SJSA1 (cell line): ENCODE data around the gene CLEC2A. TPM values are rescaled to one million over a fixed set of nuclear protein-coding genes. Genes with fewer than 3 reads are reported as not detected.
A peak's percentile ranks its signal among the peaks of the same experiment; 100 is the strongest.
"Not testable (repeated sequence)": the region's sequence is repeated elsewhere in the genome, so short reads cannot be mapped to it uniquely, and the experiment has no call there.

ENCODE experiments used
- DNase-seq, 2 experiments: peaks; one replicate each; pipeline ENCODE4 v3.0.0-alpha.2; 2015 to 2020; ENCODE audit warnings: low spot score in 2 of 2, low read depth in 1 of 2
- H3K27ac ChIP-seq: fragments of 250-450 bp; sonication (Bioruptor Pico); 2 replicates; pipeline ENCODE4 v1.5.1; 2020; ENCODE audit warnings: mild to moderate bottlenecking, moderate library complexity
- H3K27me3 ChIP-seq: fragments of 250-450 bp; sonication (Bioruptor Pico); replicated peaks from 2 replicates; pipeline ENCODE4 v1.5.1; 2020; ENCODE audit warnings: mild to moderate bottlenecking, moderate library complexity
- H3K36me3 ChIP-seq: fragments of 250-450 bp; sonication (Bioruptor Pico); 2 replicates; pipeline ENCODE4 v1.5.1; 2020; ENCODE audit warnings: mild to moderate bottlenecking
- H3K4me1 ChIP-seq: fragments of 250-450 bp; sonication (Bioruptor Pico); replicated peaks from 2 replicates; pipeline ENCODE4 v1.6.1; 2021; ENCODE audit warnings: mild to moderate bottlenecking
- H3K4me3 ChIP-seq: fragments of 250-450 bp; sonication (Bioruptor Pico); 2 replicates; pipeline ENCODE4 v1.5.1; 2020; ENCODE audit warnings: mild to moderate bottlenecking
- H3K9me3 ChIP-seq: fragments of 250-450 bp; sonication (Bioruptor Pico); replicated peaks from 2 replicates; pipeline ENCODE4 v1.5.1; 2020; ENCODE audit warnings: mild to moderate bottlenecking
- total RNA-seq: library from RNA; depleted of rRNA; stranded (reverse); fragments of >200 nt; shearing (Covaris generic); gene quantifications from 2 replicates; pipeline ENCODE4 v1.2.3, GENCODE V29; 2014

CLEC2A gene
- total RNA-seq, 1 experiment from 2014 or later = not detected

GRCh38 chr12:9888665-9889273, 43.4 kb downstream of the CLEC2A start:
- no peaks in the 10 kb centered on the region for H3K36me3 ChIP-seq
- no peaks in the 10 kb centered on the region for H3K9me3 ChIP-seq
- no peaks in the 10 kb centered on the region for H3K4me1 ChIP-seq
- no peak overlapping the region for H3K4me3 ChIP-seq
- no peak overlapping the region for H3K27ac ChIP-seq
- no peaks in the 10 kb centered on the region for H3K27me3 ChIP-seq
- DNase-seq = no peak

- H3K27me3 ChIP-seq = no peaks in the 10 kb centered on the region
- H3K27ac ChIP-seq = no peak overlapping the region
- DNase-seq = no peak
- H3K36me3 ChIP-seq = no peaks in the 10 kb centered on the region
- no peak overlapping the region for H3K4me3 ChIP-seq
- H3K4me1 ChIP-seq = peaks cover 18% of the 10 kb centered on the region
- H3K9me3 ChIP-seq = no peaks in the 10 kb centered on the region
These were observed 49.0 kb downstream of the CLEC2A start for GRCh38 chr12:9883175-9883574.

- Histone ChIP-seq H3K36me3 (no peaks in the 10 kb centered on the region), H3K9me3 (no peaks in the 10 kb centered on the region), H3K4me3 (no peak overlapping the region), H3K4me1 (peaks cover 21% of the 10 kb centered on the region), H3K27ac (no peak overlapping the region), H3K27me3 (no peaks in the 10 kb centered on the region)
- DNase-seq = no peak
These were observed 50.2 kb downstream of the CLEC2A start for GRCh38 chr12:9881988-9882387.

GRCh38 chr12:9881246-9881645, 50.9 kb downstream of the CLEC2A start, which contains the start of gene KLRF2:
TSS of gene KLRF2 (plus strand) at chr12:9881489. CDS start at chr12:9881596, 107 bp downstream.
- H3K4me3 ChIP-seq = no peak within 1 kb of the TSS
- H3K9me3 ChIP-seq = no peaks in the 10 kb centered on the region
- no peak within 1 kb of the TSS for H3K27ac ChIP-seq
- H3K4me1 ChIP-seq = peaks cover 28% of the 10 kb centered on the region
- H3K36me3 ChIP-seq = no peaks in the 10 kb centered on the region
- no peak for DNase-seq
- no peaks in the 10 kb centered on the region for H3K27me3 ChIP-seq

GRCh38 chr12:9880532-9881078, 51.6 kb downstream of the CLEC2A start:
- H3K4me1 ChIP-seq = peaks cover 29% of the 10 kb centered on the region
- no peak for DNase-seq
- no peak overlapping the region for H3K27ac ChIP-seq
- H3K27me3 ChIP-seq = no peaks in the 10 kb centered on the region
- no peak overlapping the region for H3K4me3 ChIP-seq
- H3K36me3 ChIP-seq = no peaks in the 10 kb centered on the region
- no peaks in the 10 kb centered on the region for H3K9me3 ChIP-seq

GRCh38 chr12:9876120-9876519, 56.0 kb downstream of the CLEC2A start:
- peaks cover 23% of the 10 kb centered on the region for H3K4me1 ChIP-seq
- not testable (repeated sequence) for H3K36me3 ChIP-seq, DNase-seq, H3K9me3 ChIP-seq, H3K4me3 ChIP-seq, H3K27me3 ChIP-seq
- peak overlapping the region; percentile 41 for H3K27ac ChIP-seq

- Histone ChIP-seq H3K27ac (no peak overlapping the region), H3K27me3 (no peaks in the 10 kb centered on the region), H3K4me1 (peaks cover 16% of the 10 kb centered on the region), H3K9me3 (no peaks in the 10 kb centered on the region), H3K36me3 (no peaks in the 10 kb centered on the region), H3K4me3 (no peak overlapping the region)
- DNase-seq = no peak
These were observed 59.4 kb downstream of the CLEC2A start for GRCh38 chr12:9872742-9873141.

GRCh38 chr12:9872162-9872561, 60.0 kb downstream of the CLEC2A start:
- no peak overlapping the region for H3K4me3 ChIP-seq
- H3K27me3 ChIP-seq = no peaks in the 10 kb centered on the region
- no peak for DNase-seq
- H3K27ac ChIP-seq = no peak overlapping the region
- H3K36me3 ChIP-seq = no peaks in the 10 kb centered on the region
- no peaks in the 10 kb centered on the region for H3K9me3 ChIP-seq
- H3K4me1 ChIP-seq = peaks cover 14% of the 10 kb centered on the region

GRCh38 chr12:9870286-9870866, 61.8 kb downstream of the CLEC2A start:
- Histone ChIP-seq H3K4me1 (0 out of 2 replicates have a peak, but pooled peaks cover 4% of the 10 kb centered on the region), H3K27ac (peak overlapping the region; percentile 90), H3K9me3 (no peaks in the 10 kb centered on the region), H3K36me3 (no peaks in the 10 kb centered on the region), H3K4me3 (peak overlapping the region; percentile 40), H3K27me3 (no peaks in the 10 kb centered on the region)
- DNase-seq = peak in 1 of 2 experiments; percentile 52

- peak within 1 kb of the TSS; percentile 90 for H3K27ac ChIP-seq
- no peaks in the 10 kb centered on the region for H3K36me3 ChIP-seq
These were observed 62.6 kb downstream of the CLEC2A start, which contains the start of gene CLEC2B for GRCh38 chr12:9869307-9870161. TSS of gene CLEC2B (minus strand) at chr12:9869354.

GRCh38 chr12:9868951-9869306, 63.2 kb downstream of the CLEC2A start:
- no peaks in the 10 kb centered on the region for H3K9me3 ChIP-seq
- H3K4me3 ChIP-seq = peak overlapping the region; percentile 40
- no peak for DNase-seq
- 0 out of 2 replicates have a peak, but pooled peaks cover 4% of the 10 kb centered on the region for H3K4me1 ChIP-seq
- H3K27ac ChIP-seq = peak overlapping the region; percentile 90
- no peaks in the 10 kb centered on the region for H3K27me3 ChIP-seq
- H3K36me3 ChIP-seq = no peaks in the 10 kb centered on the region

More at GRCh38 chr12:9869307-9870161, 62.6 kb downstream of the CLEC2A start, which contains the start of gene CLEC2B:
- H3K9me3 ChIP-seq = no peaks in the 10 kb centered on the region
- H3K27me3 ChIP-seq = no peaks in the 10 kb centered on the region
- peak within 1 kb of the TSS; percentile 40 for H3K4me3 ChIP-seq
- H3K4me1 ChIP-seq = 0 out of 2 replicates have a peak, but pooled peaks cover 4% of the 10 kb centered on the region
- DNase-seq = peak; percentile 59 to 92

GRCh38 chr12:9868311-9868801, 63.8 kb downstream of the CLEC2A start:
- Histone ChIP-seq H3K4me1 (0 out of 2 replicates have a peak, but pooled peaks cover 4% of the 10 kb centered on the region), H3K27ac (peak overlapping the region; percentile 90), H3K9me3 (no peaks in the 10 kb centered on the region), H3K27me3 (no peaks in the 10 kb centered on the region), H3K36me3 (no peaks in the 10 kb centered on the region), H3K4me3 (peak overlapping the region; percentile 40)
- DNase-seq = peak in 1 of 2 experiments; percentile 60

- no peaks in the 10 kb centered on the region for H3K9me3 ChIP-seq
- H3K27me3 ChIP-seq = no peaks in the 10 kb centered on the region
- H3K4me1 ChIP-seq = 0 out of 2 replicates have a peak, but pooled peaks cover 4% of the 10 kb centered on the region
- H3K4me3 ChIP-seq = peak overlapping the region; percentile 40
- peak in 1 of 2 experiments; percentile 63 for DNase-seq
- peak overlapping the region; percentile 90 for H3K27ac ChIP-seq
- H3K36me3 ChIP-seq = peaks cover 6% of the 10 kb centered on the region; the same call in 1 of the 2 replicates
These were observed 64.6 kb downstream of the CLEC2A start for GRCh38 chr12:9867531-9867930.
